ENCODE data around the gene PCP4. TPM values are rescaled to one million over a fixed set of nuclear protein-coding genes. Genes with fewer than 3 reads are reported as not detected.

The PCP4 gene
- total RNA-seq, 1 experiment from 2014 or later, result 1.6 TPM

DNA sequence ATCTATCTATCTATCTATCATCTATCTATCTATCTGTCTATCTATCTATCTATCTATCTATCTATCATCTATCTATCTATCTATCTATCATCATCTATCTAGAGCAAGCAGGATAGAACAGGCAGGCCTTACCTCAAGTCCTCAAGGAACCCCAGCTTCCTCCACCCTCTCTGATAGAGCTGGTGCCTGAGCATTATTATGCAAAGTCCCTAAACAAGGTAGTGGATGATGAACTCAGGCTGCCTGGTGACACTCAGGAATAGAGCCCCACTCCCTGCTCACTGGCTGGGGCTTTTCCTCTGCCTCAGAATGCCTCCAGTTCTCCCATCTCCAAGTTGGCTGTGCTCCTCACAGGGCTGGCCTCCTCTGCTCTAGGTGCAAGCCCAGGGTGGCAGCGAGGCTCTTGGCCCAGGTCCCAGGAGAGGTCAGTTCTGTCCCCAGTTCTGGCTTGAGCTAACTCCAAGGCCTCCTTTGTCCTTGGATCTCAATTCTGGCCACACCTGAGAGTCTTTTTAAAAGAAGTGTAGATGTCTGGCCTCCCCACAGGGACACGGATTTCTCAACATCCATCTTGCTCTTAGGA, 60.2 kb downstream of the PCP4 start (continued):
- TF ChIP-seq, protein P1, sequence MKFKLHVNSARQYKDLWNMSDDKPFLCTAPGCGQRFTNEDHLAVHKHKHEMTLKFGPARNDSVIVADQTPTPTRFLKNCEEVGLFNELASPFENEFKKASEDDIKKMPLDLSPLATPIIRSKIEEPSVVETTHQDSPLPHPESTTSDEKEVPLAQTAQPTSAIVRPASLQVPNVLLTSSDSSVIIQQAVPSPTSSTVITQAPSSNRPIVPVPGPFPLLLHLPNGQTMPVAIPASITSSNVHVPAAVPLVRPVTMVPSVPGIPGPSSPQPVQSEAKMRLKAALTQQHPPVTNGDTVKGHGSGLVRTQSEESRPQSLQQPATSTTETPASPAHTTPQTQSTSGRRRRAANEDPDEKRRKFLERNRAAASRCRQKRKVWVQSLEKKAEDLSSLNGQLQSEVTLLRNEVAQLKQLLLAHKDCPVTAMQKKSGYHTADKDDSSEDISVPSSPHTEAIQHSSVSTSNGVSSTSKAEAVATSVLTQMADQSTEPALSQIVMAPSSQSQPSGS (CRISPR knock-in tag; IDR thresholded peaks at IDR 0.05; ENCODE audit: borderline replicate concordance, low read depth), result no peak

DNA sequence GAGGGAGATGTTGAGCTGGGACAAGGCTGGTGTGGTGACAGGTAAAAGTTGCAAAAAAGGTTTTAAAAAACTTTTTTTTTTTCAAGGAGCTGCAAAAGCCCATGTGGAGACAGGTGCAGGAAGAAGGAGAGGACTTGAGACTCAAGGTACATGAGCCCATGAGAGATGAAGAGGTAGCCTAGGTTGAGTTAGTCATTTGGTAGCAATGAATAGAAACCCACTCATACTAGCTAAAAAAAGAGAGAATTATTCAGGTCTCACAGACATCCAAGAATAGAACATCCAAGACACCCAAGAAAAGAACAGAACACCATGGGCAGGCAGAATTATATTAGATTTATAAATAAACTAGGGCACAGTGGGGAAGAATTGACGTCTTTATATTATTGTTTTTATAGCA, 65.1 kb downstream of the PCP4 start:
- no peak overlapping the region for H3K27ac Mint-ChIP-seq
- no peak for ATAC-seq
- peaks cover 4% of the 10 kb centered on the region for H3K9me3 Mint-ChIP-seq
- H3K4me1 Mint-ChIP-seq, result peaks cover 4% of the 10 kb centered on the region
- H3K36me3 Mint-ChIP-seq, result no peaks in the 10 kb centered on the region
- POLR2A ChIA-PET, result no interaction called here
- no peak overlapping the region for H3K4me3 Mint-ChIP-seq
- DNase-seq (ENCODE audit: low spot score), result no peak
- CTCF ChIA-PET, result interaction anchor here (1.3 kb wide), 1 partner anchor 101 kb away, joined by 3 read pairs; no protein-coding TSS in a partner anchor
- H3K27me3 Mint-ChIP-seq (ENCODE audit: low read depth), result no peaks in the 10 kb centered on the region
- TF ChIP-seq, protein P2, sequence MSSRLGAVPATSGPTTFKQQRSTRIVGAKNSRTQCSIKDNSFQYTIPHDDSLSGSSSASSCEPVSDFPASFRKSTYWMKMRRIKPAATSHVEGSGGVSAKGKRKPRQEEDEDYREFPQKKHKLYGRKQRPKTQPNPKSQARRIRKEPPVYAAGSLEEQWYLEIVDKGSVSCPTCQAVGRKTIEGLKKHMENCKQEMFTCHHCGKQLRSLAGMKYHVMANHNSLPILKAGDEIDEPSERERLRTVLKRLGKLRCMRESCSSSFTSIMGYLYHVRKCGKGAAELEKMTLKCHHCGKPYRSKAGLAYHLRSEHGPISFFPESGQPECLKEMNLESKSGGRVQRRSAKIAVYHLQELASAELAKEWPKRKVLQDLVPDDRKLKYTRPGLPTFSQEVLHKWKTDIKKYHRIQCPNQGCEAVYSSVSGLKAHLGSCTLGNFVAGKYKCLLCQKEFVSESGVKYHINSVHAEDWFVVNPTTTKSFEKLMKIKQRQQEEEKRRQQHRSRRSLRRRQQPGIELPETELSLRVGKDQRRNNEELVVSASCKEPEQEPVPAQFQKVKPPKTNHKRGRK (CRISPR knock-in tag; IDR thresholded peaks at IDR 0.05; ENCODE audit: borderline replicate concordance), result no peak
- TF ChIP-seq, protein P3, sequence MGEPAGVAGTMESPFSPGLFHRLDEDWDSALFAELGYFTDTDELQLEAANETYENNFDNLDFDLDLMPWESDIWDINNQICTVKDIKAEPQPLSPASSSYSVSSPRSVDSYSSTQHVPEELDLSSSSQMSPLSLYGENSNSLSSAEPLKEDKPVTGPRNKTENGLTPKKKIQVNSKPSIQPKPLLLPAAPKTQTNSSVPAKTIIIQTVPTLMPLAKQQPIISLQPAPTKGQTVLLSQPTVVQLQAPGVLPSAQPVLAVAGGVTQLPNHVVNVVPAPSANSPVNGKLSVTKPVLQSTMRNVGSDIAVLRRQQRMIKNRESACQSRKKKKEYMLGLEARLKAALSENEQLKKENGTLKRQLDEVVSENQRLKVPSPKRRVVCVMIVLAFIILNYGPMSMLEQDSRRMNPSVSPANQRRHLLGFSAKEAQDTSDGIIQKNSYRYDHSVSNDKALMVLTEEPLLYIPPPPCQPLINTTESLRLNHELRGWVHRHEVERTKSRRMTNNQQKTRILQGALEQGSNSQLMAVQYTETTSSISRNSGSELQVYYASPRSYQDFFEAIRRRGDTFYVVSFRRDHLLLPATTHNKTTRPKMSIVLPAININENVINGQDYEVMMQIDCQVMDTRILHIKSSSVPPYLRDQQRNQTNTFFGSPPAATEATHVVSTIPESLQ (CRISPR knock-in tag; IDR thresholded peaks at IDR 0.05), result no peak
- TF ChIP-seq, protein P4, sequence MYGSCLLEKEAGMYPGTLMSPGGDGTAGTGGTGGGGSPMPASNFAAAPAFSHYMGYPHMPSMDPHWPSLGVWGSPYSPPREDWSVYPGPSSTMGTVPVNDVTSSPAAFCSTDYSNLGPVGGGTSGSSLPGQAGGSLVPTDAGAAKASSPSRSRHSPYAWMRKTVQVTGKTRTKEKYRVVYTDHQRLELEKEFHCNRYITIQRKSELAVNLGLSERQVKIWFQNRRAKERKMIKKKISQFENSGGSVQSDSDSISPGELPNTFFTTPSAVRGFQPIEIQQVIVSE (CRISPR knock-in tag; IDR thresholded peaks at IDR 0.05; ENCODE audit: borderline replicate concordance), result no peak
- TF ChIP-seq MYBL2 (CRISPR knock-in tag; IDR thresholded peaks at IDR 0.05) (no peak), OVOL2 (CRISPR knock-in tag; IDR thresholded peaks at IDR 0.05; ENCODE audit: borderline replicate concordance) (no peak), ZNF263 (CRISPR knock-in tag; IDR thresholded peaks at IDR 0.05; ENCODE audit: low read depth) (no peak), NFE2L1 (CRISPR knock-in tag; IDR thresholded peaks at IDR 0.05) (no peak), ESRRA (CRISPR knock-in tag; IDR thresholded peaks at IDR 0.05; ENCODE audit: borderline replicate concordance) (no peak), MXD4 (CRISPR knock-in tag; IDR thresholded peaks at IDR 0.05; ENCODE audit: borderline replicate concordance) (no peak)
- TF ChIP-seq, protein P5, sequence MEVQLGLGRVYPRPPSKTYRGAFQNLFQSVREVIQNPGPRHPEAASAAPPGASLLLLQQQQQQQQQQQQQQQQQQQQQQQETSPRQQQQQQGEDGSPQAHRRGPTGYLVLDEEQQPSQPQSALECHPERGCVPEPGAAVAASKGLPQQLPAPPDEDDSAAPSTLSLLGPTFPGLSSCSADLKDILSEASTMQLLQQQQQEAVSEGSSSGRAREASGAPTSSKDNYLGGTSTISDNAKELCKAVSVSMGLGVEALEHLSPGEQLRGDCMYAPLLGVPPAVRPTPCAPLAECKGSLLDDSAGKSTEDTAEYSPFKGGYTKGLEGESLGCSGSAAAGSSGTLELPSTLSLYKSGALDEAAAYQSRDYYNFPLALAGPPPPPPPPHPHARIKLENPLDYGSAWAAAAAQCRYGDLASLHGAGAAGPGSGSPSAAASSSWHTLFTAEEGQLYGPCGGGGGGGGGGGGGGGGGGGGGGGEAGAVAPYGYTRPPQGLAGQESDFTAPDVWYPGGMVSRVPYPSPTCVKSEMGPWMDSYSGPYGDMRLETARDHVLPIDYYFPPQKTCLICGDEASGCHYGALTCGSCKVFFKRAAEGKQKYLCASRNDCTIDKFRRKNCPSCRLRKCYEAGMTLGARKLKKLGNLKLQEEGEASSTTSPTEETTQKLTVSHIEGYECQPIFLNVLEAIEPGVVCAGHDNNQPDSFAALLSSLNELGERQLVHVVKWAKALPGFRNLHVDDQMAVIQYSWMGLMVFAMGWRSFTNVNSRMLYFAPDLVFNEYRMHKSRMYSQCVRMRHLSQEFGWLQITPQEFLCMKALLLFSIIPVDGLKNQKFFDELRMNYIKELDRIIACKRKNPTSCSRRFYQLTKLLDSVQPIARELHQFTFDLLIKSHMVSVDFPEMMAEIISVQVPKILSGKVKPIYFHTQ (CRISPR knock-in tag; IDR thresholded peaks at IDR 0.05), result no peak
- TF ChIP-seq, protein P6, sequence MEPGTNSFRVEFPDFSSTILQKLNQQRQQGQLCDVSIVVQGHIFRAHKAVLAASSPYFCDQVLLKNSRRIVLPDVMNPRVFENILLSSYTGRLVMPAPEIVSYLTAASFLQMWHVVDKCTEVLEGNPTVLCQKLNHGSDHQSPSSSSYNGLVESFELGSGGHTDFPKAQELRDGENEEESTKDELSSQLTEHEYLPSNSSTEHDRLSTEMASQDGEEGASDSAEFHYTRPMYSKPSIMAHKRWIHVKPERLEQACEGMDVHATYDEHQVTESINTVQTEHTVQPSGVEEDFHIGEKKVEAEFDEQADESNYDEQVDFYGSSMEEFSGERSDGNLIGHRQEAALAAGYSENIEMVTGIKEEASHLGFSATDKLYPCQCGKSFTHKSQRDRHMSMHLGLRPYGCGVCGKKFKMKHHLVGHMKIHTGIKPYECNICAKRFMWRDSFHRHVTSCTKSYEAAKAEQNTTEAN (CRISPR knock-in tag; IDR thresholded peaks at IDR 0.05), result no peak
- TF ChIP-seq, protein P7, sequence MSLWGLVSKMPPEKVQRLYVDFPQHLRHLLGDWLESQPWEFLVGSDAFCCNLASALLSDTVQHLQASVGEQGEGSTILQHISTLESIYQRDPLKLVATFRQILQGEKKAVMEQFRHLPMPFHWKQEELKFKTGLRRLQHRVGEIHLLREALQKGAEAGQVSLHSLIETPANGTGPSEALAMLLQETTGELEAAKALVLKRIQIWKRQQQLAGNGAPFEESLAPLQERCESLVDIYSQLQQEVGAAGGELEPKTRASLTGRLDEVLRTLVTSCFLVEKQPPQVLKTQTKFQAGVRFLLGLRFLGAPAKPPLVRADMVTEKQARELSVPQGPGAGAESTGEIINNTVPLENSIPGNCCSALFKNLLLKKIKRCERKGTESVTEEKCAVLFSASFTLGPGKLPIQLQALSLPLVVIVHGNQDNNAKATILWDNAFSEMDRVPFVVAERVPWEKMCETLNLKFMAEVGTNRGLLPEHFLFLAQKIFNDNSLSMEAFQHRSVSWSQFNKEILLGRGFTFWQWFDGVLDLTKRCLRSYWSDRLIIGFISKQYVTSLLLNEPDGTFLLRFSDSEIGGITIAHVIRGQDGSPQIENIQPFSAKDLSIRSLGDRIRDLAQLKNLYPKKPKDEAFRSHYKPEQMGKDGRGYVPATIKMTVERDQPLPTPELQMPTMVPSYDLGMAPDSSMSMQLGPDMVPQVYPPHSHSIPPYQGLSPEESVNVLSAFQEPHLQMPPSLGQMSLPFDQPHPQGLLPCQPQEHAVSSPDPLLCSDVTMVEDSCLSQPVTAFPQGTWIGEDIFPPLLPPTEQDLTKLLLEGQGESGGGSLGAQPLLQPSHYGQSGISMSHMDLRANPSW (CRISPR knock-in tag; conservative IDR thresholded peaks at IDR 0.05; ENCODE audit: low read depth), result no peak
- TF ChIP-seq, protein P8, sequence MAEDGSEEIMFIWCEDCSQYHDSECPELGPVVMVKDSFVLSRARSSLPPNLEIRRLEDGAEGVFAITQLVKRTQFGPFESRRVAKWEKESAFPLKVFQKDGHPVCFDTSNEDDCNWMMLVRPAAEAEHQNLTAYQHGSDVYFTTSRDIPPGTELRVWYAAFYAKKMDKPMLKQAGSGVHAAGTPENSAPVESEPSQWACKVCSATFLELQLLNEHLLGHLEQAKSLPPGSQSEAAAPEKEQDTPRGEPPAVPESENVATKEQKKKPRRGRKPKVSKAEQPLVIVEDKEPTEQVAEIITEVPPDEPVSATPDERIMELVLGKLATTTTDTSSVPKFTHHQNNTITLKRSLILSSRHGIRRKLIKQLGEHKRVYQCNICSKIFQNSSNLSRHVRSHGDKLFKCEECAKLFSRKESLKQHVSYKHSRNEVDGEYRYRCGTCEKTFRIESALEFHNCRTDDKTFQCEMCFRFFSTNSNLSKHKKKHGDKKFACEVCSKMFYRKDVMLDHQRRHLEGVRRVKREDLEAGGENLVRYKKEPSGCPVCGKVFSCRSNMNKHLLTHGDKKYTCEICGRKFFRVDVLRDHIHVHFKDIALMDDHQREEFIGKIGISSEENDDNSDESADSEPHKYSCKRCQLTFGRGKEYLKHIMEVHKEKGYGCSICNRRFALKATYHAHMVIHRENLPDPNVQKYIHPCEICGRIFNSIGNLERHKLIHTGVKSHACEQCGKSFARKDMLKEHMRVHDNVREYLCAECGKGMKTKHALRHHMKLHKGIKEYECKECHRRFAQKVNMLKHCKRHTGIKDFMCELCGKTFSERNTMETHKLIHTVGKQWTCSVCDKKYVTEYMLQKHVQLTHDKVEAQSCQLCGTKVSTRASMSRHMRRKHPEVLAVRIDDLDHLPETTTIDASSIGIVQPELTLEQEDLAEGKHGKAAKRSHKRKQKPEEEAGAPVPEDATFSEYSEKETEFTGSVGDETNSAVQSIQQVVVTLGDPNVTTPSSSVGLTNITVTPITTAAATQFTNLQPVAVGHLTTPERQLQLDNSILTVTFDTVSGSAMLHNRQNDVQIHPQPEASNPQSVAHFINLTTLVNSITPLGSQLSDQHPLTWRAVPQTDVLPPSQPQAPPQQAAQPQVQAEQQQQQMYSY (CRISPR knock-in tag; IDR thresholded peaks at IDR 0.05), result no peak
- TF ChIP-seq, protein P9, sequence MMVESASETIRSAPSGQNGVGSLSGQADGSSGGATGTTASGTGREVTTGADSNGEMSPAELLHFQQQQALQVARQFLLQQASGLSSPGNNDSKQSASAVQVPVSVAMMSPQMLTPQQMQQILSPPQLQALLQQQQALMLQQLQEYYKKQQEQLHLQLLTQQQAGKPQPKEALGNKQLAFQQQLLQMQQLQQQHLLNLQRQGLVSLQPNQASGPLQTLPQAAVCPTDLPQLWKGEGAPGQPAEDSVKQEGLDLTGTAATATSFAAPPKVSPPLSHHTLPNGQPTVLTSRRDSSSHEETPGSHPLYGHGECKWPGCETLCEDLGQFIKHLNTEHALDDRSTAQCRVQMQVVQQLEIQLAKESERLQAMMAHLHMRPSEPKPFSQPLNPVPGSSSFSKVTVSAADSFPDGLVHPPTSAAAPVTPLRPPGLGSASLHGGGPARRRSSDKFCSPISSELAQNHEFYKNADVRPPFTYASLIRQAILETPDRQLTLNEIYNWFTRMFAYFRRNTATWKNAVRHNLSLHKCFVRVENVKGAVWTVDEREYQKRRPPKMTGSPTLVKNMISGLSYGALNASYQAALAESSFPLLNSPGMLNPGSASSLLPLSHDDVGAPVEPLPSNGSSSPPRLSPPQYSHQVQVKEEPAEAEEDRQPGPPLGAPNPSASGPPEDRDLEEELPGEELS (CRISPR knock-in tag; IDR thresholded peaks at IDR 0.05), result no peak
